HL-60 (cell line): Measurements from ENCODE around the gene ADGRL2.
A peak's percentile ranks its signal among the peaks of the same experiment; 100 is the strongest.

Experiments
- DNase-seq, 2 experiments: peaks; one replicate each; pipeline ENCODE4 v3.0.0-alpha.2; 2010 to 2020; ENCODE audit warnings: low read depth in 1 of 2, low spot score in 1 of 2
- H3K27ac ChIP-seq: fragments of 250-450 bp; sonication (Bioruptor Pico); replicated peaks from 2 replicates; pipeline ENCODE4 v1.5.1; 2020; ENCODE audit warnings: mild to moderate bottlenecking, moderate library complexity
- H3K27me3 ChIP-seq: fragments of 250-450 bp; sonication (Bioruptor Pico); 2 replicates; pipeline ENCODE4 v1.5.1; 2021; ENCODE audit warnings: mild to moderate bottlenecking, moderate library complexity; ENCODE audit not compliant: insufficient read depth, poor library complexity, severe bottlenecking
- H3K4me3 ChIP-seq: replicated peaks from 2 replicates; pipeline ENCODE4 v1.5.1; 2011; ENCODE audit warnings: mild to moderate bottlenecking, control low read depth, low read length; ENCODE audit not compliant: insufficient read depth
- CTCF ChIP-seq: IDR thresholded peaks from one replicate; pipeline ENCODE4 v1.5.1; 2011; ENCODE audit warnings: low read length, control low read depth, inconsistent platforms; ENCODE audit not compliant: insufficient read depth
- GABPA ChIP-seq: IDR thresholded peaks from 2 replicates; pipeline ENCODE4 v1.6.1; 2012; ENCODE audit warnings: low read depth
- POLR2AphosphoS5 ChIP-seq: IDR thresholded peaks from 2 replicates; pipeline ENCODE4 v1.6.1; 2012; ENCODE audit warnings: low read depth
- REST ChIP-seq: IDR thresholded peaks from 2 replicates; pipeline ENCODE4 v1.6.1; 2012; ENCODE audit warnings: low read depth; ENCODE audit not compliant: insufficient replicate concordance
- SPI1 ChIP-seq: IDR thresholded peaks from 2 replicates; pipeline ENCODE4 v1.6.1; 2012; ENCODE audit warnings: low read depth, mild to moderate bottlenecking, borderline replicate concordance

ADGRL2 gene

DNA sequence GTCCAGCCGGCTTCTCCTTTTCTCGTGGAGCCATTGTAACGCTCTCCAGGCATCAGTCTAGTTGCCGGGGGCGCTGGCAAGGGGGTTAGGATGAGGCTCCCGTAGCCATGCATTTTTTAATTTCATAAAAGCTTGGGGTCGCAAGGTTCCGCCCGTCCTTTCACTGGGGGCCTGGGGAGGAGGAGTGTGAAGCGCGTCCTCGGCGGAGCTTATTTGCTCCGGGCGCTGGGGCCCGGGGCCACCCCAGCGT, 1.6 kb downstream of the ADGRL2 start:
- no peak for DNase-seq
- H3K4me3 ChIP-seq = peak overlapping the region; percentile 20
- peaks cover 55% of the 10 kb centered on the region for H3K27me3 ChIP-seq
- no peak overlapping the region for H3K27ac ChIP-seq
- TF ChIP-seq GABPA = no peak
- TF ChIP-seq CTCF = no peak
- no peak for TF ChIP-seq POLR2AphosphoS5
- TF ChIP-seq SPI1 = no peak
- TF ChIP-seq REST = no peak

DNA sequence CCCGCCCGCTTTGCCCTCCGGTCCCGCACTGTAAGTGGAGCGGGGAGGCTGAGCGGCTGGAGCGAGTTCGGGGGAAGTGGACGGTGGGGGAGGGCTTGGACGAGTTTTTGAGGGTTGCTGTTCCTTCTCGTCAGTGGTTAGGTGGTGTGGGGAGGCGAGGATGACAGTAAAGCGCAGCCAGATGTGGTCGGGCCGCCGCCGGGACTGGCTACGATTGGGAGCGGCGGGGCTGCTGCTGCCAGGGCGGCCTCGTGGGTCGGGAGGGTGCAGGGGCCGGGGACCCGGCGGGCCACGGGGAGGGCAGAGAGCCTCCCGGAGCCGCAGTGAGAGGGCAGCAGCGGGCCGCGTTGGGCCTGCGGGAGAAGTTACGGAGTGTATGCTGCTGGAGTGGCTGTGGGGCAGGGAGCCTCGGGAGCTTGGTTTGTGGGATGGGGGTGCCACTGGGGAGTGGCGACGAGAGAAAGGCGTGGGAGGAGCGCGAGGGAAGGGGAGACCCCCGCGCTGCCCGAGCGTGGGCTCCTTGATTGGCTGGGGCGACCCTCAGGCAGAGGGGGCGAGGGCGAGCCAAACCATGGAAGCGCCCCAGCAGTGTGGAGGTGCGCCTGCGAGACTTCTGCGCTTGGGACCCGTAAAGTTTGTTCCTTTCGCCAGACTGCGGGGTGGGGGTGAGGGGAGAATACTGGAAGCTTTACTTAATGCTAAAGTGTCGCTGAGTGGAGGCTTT, 2.1 kb downstream of the ADGRL2 start:
- no peak for TF ChIP-seq GABPA
- DNase-seq = no peak
- Histone ChIP-seq H3K27ac (no peak overlapping the region), H3K27me3 (peaks cover 55% of the 10 kb centered on the region), H3K4me3 (peak overlapping the region; percentile 20)

DNA sequence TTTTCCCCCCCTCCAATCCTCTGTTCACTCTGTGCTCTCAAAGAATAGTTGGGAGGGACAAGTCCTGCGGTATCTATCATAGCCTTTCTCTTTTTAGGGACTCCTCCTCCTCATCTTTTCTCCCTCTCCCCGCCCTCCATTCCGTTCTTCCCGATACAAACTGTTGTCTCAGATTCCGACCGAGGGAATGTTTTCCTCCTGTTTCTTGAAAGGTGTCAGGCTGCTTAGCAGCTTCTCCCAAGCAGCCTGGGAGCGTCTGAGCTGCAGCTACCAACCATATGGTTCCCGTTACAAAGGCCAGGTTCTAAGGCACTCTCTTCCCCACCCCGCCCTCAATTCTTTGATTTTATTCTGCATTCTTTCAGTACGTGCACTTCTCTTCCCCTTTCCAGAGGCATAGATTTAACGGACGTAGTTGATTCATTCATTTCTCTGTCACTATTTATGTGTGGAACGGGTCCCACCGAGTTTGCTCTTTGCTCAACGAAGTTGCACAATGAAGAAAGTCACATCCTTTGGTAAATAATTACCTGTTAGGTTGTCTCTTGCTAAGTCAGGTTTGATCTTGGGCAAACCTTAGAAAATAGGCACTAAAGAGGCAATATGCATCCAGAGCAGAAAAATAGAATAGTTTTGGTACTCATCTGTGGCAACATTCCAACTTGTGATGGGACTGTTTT, 2.8 kb downstream of the ADGRL2 start:
- TF ChIP-seq SPI1 = no peak
- TF ChIP-seq REST = no peak
- TF ChIP-seq POLR2AphosphoS5 = no peak
- TF ChIP-seq GABPA = no peak
- TF ChIP-seq CTCF = no peak
- Histone ChIP-seq H3K4me3 (no peak overlapping the region), H3K27ac (no peak overlapping the region), H3K27me3 (peaks cover 52% of the 10 kb centered on the region)
- DNase-seq = no peak

DNA sequence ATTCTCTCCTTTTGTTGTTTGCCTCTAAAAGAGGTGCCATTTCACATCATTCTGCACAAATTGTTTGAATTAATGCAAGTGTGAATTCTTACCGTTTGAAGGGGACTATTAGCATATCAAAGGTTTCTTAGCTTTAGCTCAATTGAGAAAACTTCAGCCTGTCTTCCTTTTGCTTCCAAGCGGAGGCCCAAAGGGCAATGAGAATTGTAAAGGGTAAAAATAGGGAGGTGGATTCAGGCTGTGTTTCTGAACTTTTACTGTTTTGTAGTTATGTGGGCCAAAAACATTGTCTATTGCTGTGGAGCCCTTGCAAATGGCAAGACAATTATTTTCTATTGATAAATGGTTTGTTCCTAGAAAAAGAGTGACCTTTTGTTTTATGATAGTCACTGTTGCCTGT, 3.6 kb downstream of the ADGRL2 start:
- Histone ChIP-seq H3K27me3 (peaks cover 45% of the 10 kb centered on the region), H3K27ac (no peak overlapping the region), H3K4me3 (no peak overlapping the region)
- TF ChIP-seq REST (no peak), CTCF (no peak)
- DNase-seq = no peak
